Liver (tissue), 9 donors: ENCODE data around the gene MAP3K15. TPM values are rescaled to one million over a fixed set of nuclear protein-coding genes. Genes with fewer than 3 reads are reported as not detected.
A peak's percentile ranks its signal among the peaks of the same experiment; 100 is the strongest.

ENCODE experiments used
- DNase-seq: peaks from one replicate; pipeline ENCODE4 v3.0.0-alpha.2; 2017; ENCODE audit warnings: low spot score
- H3K27ac ChIP-seq, 2 donors: one replicate each; pipeline ENCODE4 v1.7.0; 2013; ENCODE audit warnings: inconsistent platforms in 2 of 2, low read length in 2 of 2, control low read depth in 1 of 2, low read depth in 1 of 2, mild to moderate bottlenecking in 1 of 2
- H3K27me3 ChIP-seq, 4 donors: one replicate each; pipeline versions ENCODE4 v1.6.1 to v1.7.0; 2013; ENCODE audit warnings: low read length in 3 of 4, inconsistent platforms in 1 of 4, mild to moderate bottlenecking in 1 of 4, moderate library complexity in 1 of 4; ENCODE audit not compliant: control insufficient read depth in 4 of 4, insufficient read depth in 4 of 4
- H3K36me3 ChIP-seq, 4 donors: one replicate each; pipeline versions ENCODE4 v1.6.1 to v1.7.0; 2013; ENCODE audit warnings: low read length in 3 of 4, mild to moderate bottlenecking in 3 of 4, low read depth in 1 of 4, moderate library complexity in 1 of 4; ENCODE audit not compliant: control insufficient read depth in 4 of 4, insufficient read depth in 3 of 4
- H3K4me1 ChIP-seq, 4 donors: one replicate each; pipeline versions ENCODE4 v1.6.1 to v1.7.0; 2013; ENCODE audit warnings: low read length in 3 of 4, mild to moderate bottlenecking in 3 of 4, moderate library complexity in 1 of 4; ENCODE audit not compliant: control insufficient read depth in 4 of 4, insufficient read depth in 4 of 4
- H3K4me3 ChIP-seq, 3 donors: one replicate each; pipeline versions ENCODE4 v1.6.1 to v1.7.0; 2013; ENCODE audit warnings: low read length in 3 of 3, control low read depth in 1 of 3, low read depth in 1 of 3, mild to moderate bottlenecking in 1 of 3
- H3K9ac ChIP-seq, 2 donors: one replicate each; pipeline ENCODE4 v1.7.0; 2013; ENCODE audit warnings: low read length in 2 of 2, mild to moderate bottlenecking in 2 of 2, moderate library complexity in 2 of 2, control low read depth in 1 of 2, low read depth in 1 of 2
- H3K9me3 ChIP-seq, 4 donors: one replicate each; pipeline versions ENCODE4 v1.6.1 to v1.7.0; 2013; ENCODE audit warnings: low read length in 3 of 4; ENCODE audit not compliant: control insufficient read depth in 4 of 4
- FOXA1 ChIP-seq: IDR thresholded peaks from 2 replicates; pipeline ENCODE4 v1.6.1; 2016; ENCODE audit warnings: antibody characterized with exemption
- FOXA2 ChIP-seq: IDR thresholded peaks from 2 replicates; pipeline ENCODE4 v1.6.1; 2016; ENCODE audit warnings: antibody characterized with exemption
- GABPA ChIP-seq, 2 donors: IDR thresholded peaks in 1 of 2; conservative IDR thresholded peaks in 1 of 2; 2 replicates each; pipeline ENCODE4 v1.6.1; 2016; ENCODE audit warnings: antibody characterized with exemption in 2 of 2, mild to moderate bottlenecking in 1 of 2, moderate library complexity in 1 of 2
- HNF4A ChIP-seq, 2 donors: conservative IDR thresholded peaks; 2 replicates each; pipeline ENCODE4 v1.6.1; 2016; ENCODE audit warnings: antibody characterized with exemption in 2 of 2, mild to moderate bottlenecking in 2 of 2
- MAX ChIP-seq: IDR thresholded peaks from 2 replicates; pipeline ENCODE4 v1.6.1; 2016; ENCODE audit warnings: antibody characterized with exemption
- NR2F2 ChIP-seq: IDR thresholded peaks from 2 replicates; pipeline ENCODE4 v1.6.1; 2016; ENCODE audit warnings: antibody characterized with exemption
- RAD21 ChIP-seq, 2 donors: IDR thresholded peaks; 2 replicates each; pipeline ENCODE4 v1.6.1; 2016; ENCODE audit warnings: antibody characterized with exemption in 2 of 2, mild to moderate bottlenecking in 2 of 2
- RXRA ChIP-seq, 2 donors: IDR thresholded peaks; 2 replicates each; pipeline ENCODE4 v1.6.1; 2017 to 2018; ENCODE audit warnings: antibody characterized with exemption in 2 of 2, mild to moderate bottlenecking in 1 of 2
- SP1 ChIP-seq: IDR thresholded peaks from 2 replicates; pipeline ENCODE4 v1.6.1; 2018; ENCODE audit warnings: antibody characterized with exemption, mild to moderate bottlenecking
- TAF1 ChIP-seq: conservative IDR thresholded peaks from 2 replicates; pipeline ENCODE4 v1.6.1; 2016; ENCODE audit warnings: antibody characterized with exemption, mild to moderate bottlenecking
- YY1 ChIP-seq: IDR thresholded peaks from 2 replicates; pipeline ENCODE4 v1.6.1; 2016; ENCODE audit warnings: antibody characterized with exemption, mild to moderate bottlenecking
- ZBTB33 ChIP-seq: IDR thresholded peaks from 2 replicates; pipeline ENCODE4 v1.6.1; 2016; ENCODE audit warnings: antibody characterized with exemption
- WGBS: extraction: QIAGEN DNeasy Blood & Tissue Kit; methylation state at CpG from one replicate; pipeline ENCODE4 v1.1.7; 2013; 5-methylcytosine and 5-hydroxymethylcytosine counted together
- polyA plus RNA-seq, 2 donors: library from polyadenylated mRNA; stranded (reverse) in 1 of 2; unstranded in 1 of 2; fragments of 200-250 nt in 1 of 2; fragments of >200 nt in 1 of 2; fragmentation: Nextera tagmentation in 1 of 2; extraction: Ambion mirVana in 1 of 2; gene quantifications; one replicate each; pipeline versions ENCODE4 v1.2.1 to v1.2.3, GENCODE V29; 2013 to 2015
- total RNA-seq, 2 donors: library from RNA; depleted of rRNA; stranded (reverse); fragments of >200 nt; gene quantifications; one replicate each; pipeline ENCODE4 v1.2.3, GENCODE V29; 2014
- TF ChIP-seq, protein P1 (sequence below): fragments of 150-350 bp; IDR thresholded peaks from 2 replicates; pipeline ENCODE4 v1.5.1; 2017; ENCODE audit warnings: improper control_type of control experiment, low read depth, low read length; ENCODE audit not compliant: missing input control
- donor health status: healthy.
- donor health status: healthy.
- donor health status: healthy.
- donor health status: healthy.
- donor health status: healthy.

The MAP3K15 gene
- total and polyA plus RNA-seq, 4 donors: 0.09 to 0.28 TPM; not detected in 2

DNA sequence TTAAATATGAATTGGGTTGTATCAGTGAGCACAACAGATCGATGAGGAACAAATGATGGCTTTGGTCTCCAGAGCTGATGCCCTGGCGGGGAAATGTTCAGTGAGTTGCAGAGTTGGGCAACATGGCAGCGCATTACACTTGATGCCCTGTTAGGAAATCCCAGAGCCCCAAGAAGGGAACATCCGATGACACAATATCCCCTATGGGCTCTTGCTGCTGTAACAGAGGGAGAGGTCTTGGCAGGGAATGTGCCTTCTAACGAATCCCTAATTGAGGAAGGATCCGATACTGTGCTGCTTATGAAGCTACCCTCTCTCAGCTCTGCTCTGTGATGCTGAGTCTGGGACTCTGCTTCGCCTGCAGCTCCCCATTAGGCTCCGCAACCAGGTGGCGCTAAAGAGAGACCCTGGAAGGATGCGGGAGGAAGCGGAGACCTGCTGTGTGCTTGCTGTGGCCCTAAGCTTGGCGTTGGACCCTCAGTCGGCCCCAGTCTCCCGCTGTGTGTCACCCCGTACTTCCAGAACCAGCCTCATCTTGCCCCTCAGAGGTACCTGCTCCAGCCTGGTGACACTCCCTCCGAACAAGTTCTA is 132.7 kb downstream of the MAP3K15 start:
- Histone ChIP-seq H3K9ac (no peak overlapping the region), H3K9me3 (peaks cover 0 to 3% (median 0%) of the 10 kb centered on the region in 4 donors), H3K36me3 (no peaks in the 10 kb centered on the region), H3K27ac (no peak overlapping the region), H3K27me3 (peaks cover 0 to 2% (median 0%) of the 10 kb centered on the region in 4 donors), H3K4me1 (no peaks in the 10 kb centered on the region), H3K4me3 (no peak overlapping the region)
- peak; percentile 39 for DNase-seq
- 27% methylated on average over 16 of the region's 16 CpGs for WGBS
- no peak for TF ChIP-seq SP1
- TF ChIP-seq, protein P1, sequence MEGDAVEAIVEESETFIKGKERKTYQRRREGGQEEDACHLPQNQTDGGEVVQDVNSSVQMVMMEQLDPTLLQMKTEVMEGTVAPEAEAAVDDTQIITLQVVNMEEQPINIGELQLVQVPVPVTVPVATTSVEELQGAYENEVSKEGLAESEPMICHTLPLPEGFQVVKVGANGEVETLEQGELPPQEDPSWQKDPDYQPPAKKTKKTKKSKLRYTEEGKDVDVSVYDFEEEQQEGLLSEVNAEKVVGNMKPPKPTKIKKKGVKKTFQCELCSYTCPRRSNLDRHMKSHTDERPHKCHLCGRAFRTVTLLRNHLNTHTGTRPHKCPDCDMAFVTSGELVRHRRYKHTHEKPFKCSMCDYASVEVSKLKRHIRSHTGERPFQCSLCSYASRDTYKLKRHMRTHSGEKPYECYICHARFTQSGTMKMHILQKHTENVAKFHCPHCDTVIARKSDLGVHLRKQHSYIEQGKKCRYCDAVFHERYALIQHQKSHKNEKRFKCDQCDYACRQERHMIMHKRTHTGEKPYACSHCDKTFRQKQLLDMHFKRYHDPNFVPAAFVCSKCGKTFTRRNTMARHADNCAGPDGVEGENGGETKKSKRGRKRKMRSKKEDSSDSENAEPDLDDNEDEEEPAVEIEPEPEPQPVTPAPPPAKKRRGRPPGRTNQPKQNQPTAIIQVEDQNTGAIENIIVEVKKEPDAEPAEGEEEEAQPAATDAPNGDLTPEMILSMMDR: peak; percentile 32
- TF ChIP-seq RAD21 (IDR thresholded peaks at IDR 0.05): peak; percentile 40 to 69

DNA sequence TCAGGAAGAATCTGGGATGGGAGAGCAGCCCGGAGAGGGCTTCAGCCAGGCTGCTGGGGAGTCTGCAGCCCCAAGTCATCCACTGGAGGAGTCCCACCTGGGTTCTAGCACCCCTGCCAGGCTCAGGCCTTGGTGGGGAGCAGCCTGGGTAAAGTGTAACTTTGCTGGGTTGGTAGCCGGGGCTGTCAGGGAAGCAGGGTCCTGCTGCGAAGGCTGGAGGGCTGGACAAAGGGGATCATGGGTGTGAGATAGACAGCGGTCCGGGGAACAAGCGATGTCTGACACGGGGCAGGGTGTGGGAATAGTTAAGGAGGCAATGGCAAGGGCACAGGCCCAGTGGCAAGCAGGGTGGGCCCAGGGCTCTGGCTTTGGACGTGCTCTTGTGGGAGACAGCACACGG is 134.0 kb downstream of the MAP3K15 start:
- Histone ChIP-seq H3K9me3 (peaks cover 0 to 3% (median 0%) of the 10 kb centered on the region in 4 donors), H3K36me3 (no peaks in the 10 kb centered on the region), H3K4me3 (no peak overlapping the region), H3K9ac (no peak overlapping the region), H3K27me3 (peaks cover 0 to 2% (median 0%) of the 10 kb centered on the region in 4 donors), H3K27ac (no peak overlapping the region), H3K4me1 (no peaks in the 10 kb centered on the region)
- no peak for DNase-seq
- TF ChIP-seq NR2F2: no peak
- TF ChIP-seq MAX: no peak
- no peak for TF ChIP-seq RXRA (IDR thresholded peaks at IDR 0.05)
- no peak for TF ChIP-seq GABPA (IDR thresholded peaks at IDR 0.05 in 1 of 2, conservative IDR thresholded peaks at IDR 0.05 in 1 of 2)
- TF ChIP-seq HNF4A (conservative IDR thresholded peaks at IDR 0.05): no peak
- TF ChIP-seq ZBTB33: no peak
- TF ChIP-seq FOXA1: no peak
- no peak for TF ChIP-seq SP1
- 95% methylated on average over 9 of the region's 9 CpGs for WGBS

GRCh38 chrX:19377799-19378198 is 137.5 kb downstream of the MAP3K15 start:
- no peak overlapping the region for H3K4me3 ChIP-seq
- no peaks in the 10 kb centered on the region for H3K9me3 ChIP-seq
- H3K36me3 ChIP-seq: no peaks in the 10 kb centered on the region
- TF ChIP-seq TAF1: no peak
- no peak for TF ChIP-seq RXRA (IDR thresholded peaks at IDR 0.05)
- TF ChIP-seq FOXA2: no peak
- no peak for TF ChIP-seq RAD21 (IDR thresholded peaks at IDR 0.05)
- TF ChIP-seq SP1: no peak
- no peak for TF ChIP-seq FOXA1
- no peak for TF ChIP-seq YY1
- peaks cover 0 to 2% (median 0%) of the 10 kb centered on the region in 4 donors for H3K27me3 ChIP-seq
- no peak for DNase-seq
- H3K9ac ChIP-seq: no peak overlapping the region
- H3K4me1 ChIP-seq: peaks cover 0 to under 1% (median under 1%) of the 10 kb centered on the region in 4 donors
- 97% methylated on average over 12 of the region's 12 CpGs for WGBS
- H3K27ac ChIP-seq: no peak overlapping the region
